Vagina (tissue), 2 donors: ENCODE data around the gene RUFY2.

ENCODE experiments used
- POLR2A ChIP-seq, 2 donors: fragments of 450-650 bp; IDR thresholded peaks; one replicate each; pipeline ENCODE4 v1.6.1; 2017; ENCODE audit warnings: antibody characterized with exemption in 2 of 2, mild to moderate bottlenecking in 2 of 2, moderate library complexity in 2 of 2
- POLR2AphosphoS5 ChIP-seq, 2 donors: sonication (generic); formaldehyde crosslinking; IDR thresholded peaks; one replicate each; pipeline ENCODE4 v1.9.0; 2017; ENCODE audit warnings: antibody characterized with exemption in 2 of 2, mild to moderate bottlenecking in 2 of 2, low read depth in 1 of 2; ENCODE audit not compliant: insufficient read depth in 1 of 2
- TF ChIP-seq, protein P1 (sequence below), 3 experiments: fragments of 450-650 bp in 2 of 3; fragments of 200-600 bp in 1 of 3; sonication (generic) in 1 of 3; IDR thresholded peaks; one replicate each; pipeline ENCODE4 v1.5.1; 2017 to 2019; ENCODE audit warnings: antibody characterized with exemption in 3 of 3, mild to moderate bottlenecking in 2 of 3, moderate library complexity in 2 of 3

DNA sequence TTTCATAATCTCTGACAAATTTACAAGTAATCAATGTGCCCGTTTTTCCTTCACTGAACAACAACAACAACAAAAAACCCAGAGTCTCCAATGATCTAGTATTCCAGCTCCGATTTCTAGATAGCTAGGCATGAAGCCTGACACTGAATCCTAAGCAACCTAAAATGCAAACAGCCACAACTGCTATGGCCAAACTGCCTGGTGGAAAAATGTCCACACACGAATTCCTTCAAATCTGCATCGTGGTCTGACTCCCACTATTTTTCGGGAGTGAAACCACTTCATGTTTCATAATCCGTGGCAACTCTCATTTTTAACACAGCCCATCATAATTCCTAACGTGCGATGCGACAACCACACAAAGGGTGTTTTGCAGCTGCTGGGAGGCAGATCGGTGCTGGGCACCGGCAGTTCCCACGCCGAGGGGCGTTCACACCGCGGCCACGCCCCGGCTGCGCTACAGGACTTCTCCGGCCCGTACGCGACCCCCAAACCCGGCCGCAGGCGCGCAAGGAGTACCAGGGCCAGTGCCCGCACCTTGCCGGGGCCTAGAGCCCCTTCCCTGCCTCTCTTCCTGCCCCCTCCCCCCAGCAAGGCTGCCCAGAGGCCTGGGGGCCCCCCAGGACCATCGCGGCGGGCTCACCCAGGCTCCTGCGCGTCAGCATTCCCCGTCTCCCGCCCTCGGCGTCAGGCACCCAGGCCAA lies 814 bp downstream of the RUFY2 start:
- TF ChIP-seq, protein P1, sequence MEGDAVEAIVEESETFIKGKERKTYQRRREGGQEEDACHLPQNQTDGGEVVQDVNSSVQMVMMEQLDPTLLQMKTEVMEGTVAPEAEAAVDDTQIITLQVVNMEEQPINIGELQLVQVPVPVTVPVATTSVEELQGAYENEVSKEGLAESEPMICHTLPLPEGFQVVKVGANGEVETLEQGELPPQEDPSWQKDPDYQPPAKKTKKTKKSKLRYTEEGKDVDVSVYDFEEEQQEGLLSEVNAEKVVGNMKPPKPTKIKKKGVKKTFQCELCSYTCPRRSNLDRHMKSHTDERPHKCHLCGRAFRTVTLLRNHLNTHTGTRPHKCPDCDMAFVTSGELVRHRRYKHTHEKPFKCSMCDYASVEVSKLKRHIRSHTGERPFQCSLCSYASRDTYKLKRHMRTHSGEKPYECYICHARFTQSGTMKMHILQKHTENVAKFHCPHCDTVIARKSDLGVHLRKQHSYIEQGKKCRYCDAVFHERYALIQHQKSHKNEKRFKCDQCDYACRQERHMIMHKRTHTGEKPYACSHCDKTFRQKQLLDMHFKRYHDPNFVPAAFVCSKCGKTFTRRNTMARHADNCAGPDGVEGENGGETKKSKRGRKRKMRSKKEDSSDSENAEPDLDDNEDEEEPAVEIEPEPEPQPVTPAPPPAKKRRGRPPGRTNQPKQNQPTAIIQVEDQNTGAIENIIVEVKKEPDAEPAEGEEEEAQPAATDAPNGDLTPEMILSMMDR (IDR thresholded peaks at IDR 0.05): no peak
- TF ChIP-seq POLR2AphosphoS5 (IDR thresholded peaks at IDR 0.05; ENCODE audit: insufficient read depth in 1 of 2, low read depth in 1 of 2): no peak
- no peak for TF ChIP-seq POLR2A (IDR thresholded peaks at IDR 0.05)
